NCI-H146 treated with DMSO at 0.1 percent for 48 hours (cell line): ENCODE results near the gene WFDC1.

Experiments
- DNase-seq: peaks from one replicate; lab custom pipeline; 2025; ENCODE audit not compliant: unreplicated experiment; lab: John Stamatoyannopoulos, UW

The WFDC1 gene

GRCh38 chr16:84271866-84272265 lies 22.8 kb upstream of the WFDC1 start:
- DNase-seq, result peak; percentile 26

DNA sequence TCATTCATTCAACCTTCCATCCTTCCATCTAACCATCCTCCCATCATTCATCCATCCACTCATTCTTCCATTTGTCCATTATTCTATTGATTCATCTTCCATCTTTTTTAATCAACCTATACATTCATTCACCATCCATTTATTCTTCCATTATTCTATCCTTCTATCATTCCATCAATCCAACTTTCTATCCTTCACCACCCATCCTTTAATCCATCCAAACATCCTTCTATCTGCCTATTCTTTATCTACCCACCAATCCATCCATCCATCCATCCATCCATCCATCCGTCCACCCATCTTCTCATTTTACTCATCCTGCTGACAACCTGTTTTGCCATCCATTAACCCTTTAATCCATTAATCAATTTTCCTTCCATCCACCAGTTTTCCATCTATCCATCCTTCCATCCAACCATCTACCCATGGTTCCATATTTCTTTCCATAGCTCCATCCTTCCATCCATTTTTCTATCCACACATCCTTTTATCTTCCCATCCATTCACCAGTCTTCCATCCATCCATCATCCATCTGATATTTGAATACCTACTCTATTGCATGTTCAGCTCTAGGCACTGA lies 21.8 kb upstream of the WFDC1 start:
- no peak for DNase-seq

GRCh38 chr16:84274515-84274914 lies 20.2 kb upstream of the WFDC1 start:
- DNase-seq, result no peak

DNA sequence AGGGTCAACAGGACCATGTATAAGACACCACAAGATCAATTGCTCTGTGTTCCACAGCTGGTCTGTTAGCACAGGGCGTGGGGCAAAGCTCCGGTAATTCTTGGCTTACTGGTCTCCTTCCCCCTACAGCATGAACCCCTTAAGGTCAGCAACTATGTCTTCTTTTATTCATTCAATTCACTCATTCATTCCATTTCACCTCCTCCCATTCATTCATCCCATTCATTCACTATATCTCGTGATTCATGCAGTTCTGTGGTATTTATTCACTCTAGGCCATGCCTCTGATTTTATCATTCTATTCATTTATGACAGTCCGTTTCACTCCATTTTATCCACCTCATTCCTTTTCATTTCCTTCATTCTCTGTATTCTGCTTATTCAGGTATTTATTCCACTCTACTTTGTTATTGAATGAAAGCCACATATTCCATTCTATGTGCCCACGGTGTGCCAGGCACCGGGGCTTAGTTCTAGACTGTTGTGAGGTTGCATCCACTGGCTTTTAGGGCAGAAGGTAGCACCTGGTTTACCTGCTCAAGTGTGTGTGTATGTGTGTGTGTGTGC lies 19.0 kb upstream of the WFDC1 start:
- DNase-seq, result no peak

- DNase-seq, result peak; percentile 7
Measured at GRCh38 chr16:84277244-84277823, 17.3 kb upstream of the WFDC1 start.

DNA sequence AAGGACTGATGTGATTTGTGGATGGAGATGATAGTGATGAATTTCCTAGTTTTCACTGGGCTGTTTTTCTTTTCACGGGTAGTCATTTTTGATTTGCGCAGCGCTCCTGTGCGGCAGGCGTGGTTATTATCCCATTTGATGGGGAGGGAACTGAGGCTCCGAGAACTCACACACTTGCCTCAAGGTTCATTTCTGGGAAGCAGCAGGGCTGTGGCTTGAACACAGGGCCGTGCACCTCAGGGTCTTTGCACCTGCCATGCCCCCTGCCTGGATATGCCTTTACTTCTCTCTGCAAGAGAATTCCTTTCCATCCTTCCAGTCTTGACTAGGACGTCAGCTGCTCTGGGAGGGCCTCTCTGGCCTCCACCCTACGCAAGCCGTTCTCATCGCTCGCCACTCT lies 16.3 kb upstream of the WFDC1 start:
- no peak for DNase-seq

GRCh38 chr16:84278968-84279367 lies 15.7 kb upstream of the WFDC1 start:
- DNase-seq, result no peak

DNA sequence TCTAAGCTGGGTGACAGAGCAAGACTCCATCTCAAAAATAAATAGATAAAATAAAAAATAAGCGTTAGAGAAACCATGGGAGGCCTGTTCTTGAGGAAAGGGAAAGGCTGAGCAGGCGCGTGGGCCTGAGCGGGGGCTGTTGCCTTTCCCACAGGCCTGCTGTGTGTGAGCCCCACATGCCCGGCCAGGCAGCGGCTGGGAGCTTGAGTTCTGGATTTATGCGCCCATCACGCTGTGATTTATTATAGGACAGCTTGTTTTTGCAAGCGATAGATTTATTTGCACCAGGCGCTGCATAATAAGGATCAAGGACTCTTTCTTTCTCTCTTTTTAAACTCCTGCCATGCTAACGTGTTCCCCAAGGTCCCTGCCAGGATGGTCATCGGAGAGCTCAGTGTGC lies 14.8 kb upstream of the WFDC1 start:
- DNase-seq, result no peak

GRCh38 chr16:84281074-84281473 lies 13.6 kb upstream of the WFDC1 start:
- DNase-seq, result no peak

- no peak for DNase-seq
Measured at GRCh38 chr16:84282533-84282932, 12.1 kb upstream of the WFDC1 start.

GRCh38 chr16:84283314-84284153 lies 11.1 kb upstream of the WFDC1 start:
- DNase-seq, result no peak

DNA sequence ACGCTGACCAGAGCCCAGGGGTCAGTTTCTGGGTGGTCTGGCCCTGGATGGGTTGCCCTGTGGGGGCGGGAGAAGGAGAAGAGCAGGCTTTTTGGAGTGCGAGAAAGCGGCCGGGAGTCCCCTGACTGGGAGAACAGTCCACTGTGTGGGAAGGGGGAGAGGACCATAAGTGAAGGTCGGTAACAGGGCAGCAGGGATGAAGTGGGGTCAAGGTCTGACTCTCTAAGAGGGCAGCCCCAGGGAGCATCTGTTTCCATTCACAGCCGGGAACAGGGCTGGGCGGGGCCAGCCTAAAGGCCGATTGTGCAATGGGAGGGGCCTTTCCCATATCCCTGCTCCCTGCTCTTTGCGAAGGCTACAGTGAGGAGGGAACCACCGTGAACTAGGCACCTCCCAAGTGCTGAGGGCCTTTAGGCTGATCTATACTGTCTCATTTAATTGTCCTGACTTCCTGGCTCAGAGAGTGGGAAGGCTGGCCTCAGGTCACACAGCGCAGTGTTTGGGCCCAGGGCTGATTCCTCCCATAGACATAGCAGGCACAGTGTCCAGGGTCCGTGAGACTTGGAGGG lies 10.4 kb upstream of the WFDC1 start:
- DNase-seq, result no peak

- no peak for DNase-seq
Measured at GRCh38 chr16:84286578-84287240, 8.0 kb upstream of the WFDC1 start.

GRCh38 chr16:84288902-84289301 lies 5.8 kb upstream of the WFDC1 start:
- DNase-seq, result no peak

DNA sequence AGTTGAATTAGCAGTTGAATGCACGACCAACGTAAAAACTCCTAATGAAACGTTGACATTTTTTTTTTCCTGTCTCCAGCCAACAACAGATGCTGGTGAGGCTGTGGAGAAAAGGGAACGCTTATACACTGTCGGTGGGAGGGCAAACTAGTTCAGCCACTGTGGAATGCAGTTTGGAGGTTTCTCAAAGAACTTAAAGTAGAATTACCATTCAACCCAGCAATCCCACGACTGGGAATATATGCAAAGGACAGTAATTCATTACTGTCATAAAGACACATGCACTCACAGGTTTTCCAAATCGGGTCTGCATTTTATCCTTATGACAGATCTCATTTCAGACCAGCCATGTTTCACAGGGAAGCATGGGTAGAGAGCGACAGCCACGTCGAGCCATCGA lies 3.5 kb upstream of the WFDC1 start:
- DNase-seq, result no peak

DNA sequence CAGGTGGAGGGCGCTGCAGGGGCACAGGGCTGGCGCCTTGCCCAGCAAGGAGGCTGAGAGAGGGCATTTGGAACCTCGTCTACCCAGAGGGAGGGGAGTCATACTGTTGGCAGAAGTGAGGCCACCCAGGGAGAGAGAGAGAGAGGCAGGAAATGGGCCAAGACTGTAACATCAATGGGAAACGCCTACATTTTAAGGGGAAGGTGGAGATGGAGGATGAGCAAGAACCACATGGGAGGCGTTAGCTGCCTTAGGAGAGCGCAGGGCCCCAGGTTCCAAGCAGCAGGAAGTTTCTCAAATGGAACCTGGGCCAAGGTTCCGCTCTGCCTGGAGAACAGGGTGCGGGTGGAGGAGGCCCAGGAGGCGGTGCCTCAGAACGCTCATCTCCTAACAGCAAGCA lies 2.7 kb upstream of the WFDC1 start:
- no peak for DNase-seq

DNA sequence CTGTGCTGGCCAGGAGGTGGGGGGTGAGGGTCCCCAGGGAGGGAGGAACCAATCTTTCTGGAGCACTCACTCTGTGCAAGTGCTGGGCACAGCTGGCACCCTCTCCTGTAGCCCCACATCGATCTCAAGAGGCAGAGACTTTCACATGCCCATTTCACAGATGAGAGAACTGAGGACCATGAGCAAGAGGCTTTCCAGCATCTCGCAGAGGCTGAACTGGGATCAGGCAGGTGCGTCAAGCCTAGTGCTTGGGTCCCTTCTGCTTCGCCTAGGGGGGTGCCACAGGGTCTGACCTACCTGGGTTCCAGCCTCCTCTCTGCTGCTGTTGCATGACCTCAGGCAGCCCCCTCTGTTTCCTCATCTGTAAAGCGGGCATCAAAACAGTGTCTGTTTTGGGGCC lies 1.3 kb upstream of the WFDC1 start:
- no peak for DNase-seq

DNA sequence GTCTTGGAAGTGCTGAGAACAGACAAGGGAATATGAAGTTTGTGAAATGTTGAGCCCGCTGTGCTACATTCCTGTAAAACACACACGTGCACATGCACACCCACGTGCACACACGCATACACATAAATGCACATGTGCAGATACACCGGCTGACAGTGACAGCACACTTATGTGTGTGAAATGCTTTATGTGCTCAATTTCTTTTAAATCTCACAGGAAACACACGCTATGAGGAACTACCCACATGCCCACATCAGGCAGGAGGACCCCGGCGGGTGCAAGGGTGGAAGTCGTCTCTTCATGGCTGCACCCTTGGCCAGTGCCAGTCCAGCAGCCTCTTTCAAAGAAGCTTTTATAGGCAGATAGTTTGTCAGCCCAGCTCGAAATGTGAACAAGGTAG lies 561 bp upstream of the WFDC1 start:
- no peak for DNase-seq

DNA sequence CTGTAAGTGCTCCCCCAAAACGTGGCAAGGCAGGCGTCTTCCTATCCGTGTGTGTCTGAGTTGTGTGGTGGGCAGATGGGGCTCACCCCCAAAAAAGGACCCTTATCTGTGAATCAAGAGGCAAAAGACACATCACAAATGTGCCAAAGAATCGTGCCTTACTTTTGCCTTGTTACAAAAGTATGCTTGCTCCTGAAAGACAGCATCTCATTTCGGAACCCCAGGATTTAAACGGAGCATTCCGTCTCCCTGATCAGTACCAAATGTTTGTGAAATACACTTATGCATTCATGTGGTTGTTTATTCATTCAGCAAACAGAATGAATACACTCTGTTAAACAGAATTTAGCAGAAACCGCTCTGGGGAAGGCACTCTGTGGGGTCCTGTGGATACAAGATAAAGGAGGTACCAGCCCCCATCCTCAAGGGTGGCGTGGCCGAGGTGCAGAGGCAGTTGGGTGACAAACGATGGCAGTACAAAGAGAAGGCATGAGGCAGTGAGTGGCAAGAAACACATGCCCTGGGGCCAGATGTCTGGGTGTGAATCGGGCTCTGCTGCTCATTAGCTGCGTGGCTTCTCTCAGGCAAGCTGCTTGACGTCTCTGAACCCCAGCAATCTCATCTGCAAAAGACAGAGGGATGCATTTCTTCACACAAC lies 654 bp downstream of the WFDC1 start:
- no peak for DNase-seq

- no peak for DNase-seq
Measured at GRCh38 chr16:84298376-84298899, 3.8 kb downstream of the WFDC1 start.
